Neural progenitor cell (in vitro differentiated cells): ENCODE results near the gene CD276. TPM values are rescaled to one million over a fixed set of nuclear protein-coding genes. Genes with fewer than 3 reads are reported as not detected.

Source experiments
- DNase-seq: peaks from one replicate; pipeline ENCODE4 v3.0.0-alpha.2; 2016; ENCODE audit warnings: low spot score
- H2AFZ ChIP-seq: fragments of 200-600 bp; sonication (generic); replicated peaks from 2 replicates; pipeline ENCODE4 v1.6.1; 2016; ENCODE audit warnings: antibody characterized with exemption
- H3F3A ChIP-seq: fragments of 200-600 bp; sonication (generic); 2 replicates; pipeline ENCODE4 v1.6.1; 2016; ENCODE audit warnings: antibody characterized with exemption, low read depth
- H3K27ac ChIP-seq: fragments of 200-600 bp; sonication (generic); 2 replicates; pipeline ENCODE4 v1.5.1; 2016; ENCODE audit warnings: mild to moderate bottlenecking
- H3K27me3 ChIP-seq: fragments of 200-600 bp; sonication (generic); 2 replicates; pipeline ENCODE4 v1.6.1; 2016; ENCODE audit warnings: mild to moderate bottlenecking, moderate library complexity
- H3K36me3 ChIP-seq: fragments of 200-600 bp; sonication (generic); 2 replicates; pipeline ENCODE4 v1.5.1; 2016
- H3K4me1 ChIP-seq: fragments of 200-600 bp; sonication (generic); 2 replicates; pipeline ENCODE4 v1.6.1; 2016; ENCODE audit warnings: mixed run types
- H3K4me2 ChIP-seq: fragments of 200-600 bp; sonication (generic); 2 replicates; pipeline ENCODE4 v1.6.1; 2016
- H3K4me3 ChIP-seq: fragments of 200-600 bp; sonication (generic); 2 replicates; pipeline ENCODE4 v1.5.1; 2016
- H3K79me2 ChIP-seq: fragments of 200-600 bp; sonication (generic); 2 replicates; pipeline ENCODE4 v1.6.1; 2016; ENCODE audit warnings: low read depth
- H3K9ac ChIP-seq: fragments of 200-600 bp; sonication (generic); 2 replicates; pipeline ENCODE4 v1.6.1; 2016
- H3K9me3 ChIP-seq: fragments of 200-600 bp; sonication (generic); 2 replicates; pipeline ENCODE4 v1.5.1; 2016; ENCODE audit warnings: low read depth
- H4K20me1 ChIP-seq: fragments of 200-600 bp; sonication (generic); 2 replicates; pipeline ENCODE4 v1.6.1; 2016; ENCODE audit warnings: low read depth
- H3K27ac Mint-ChIP-seq: 3 replicates; pipeline ENCODE4 v1.8.0; 2021; ENCODE audit warnings: mixed read lengths
- H3K27me3 Mint-ChIP-seq: 2 replicates; pipeline ENCODE4 v1.8.0; 2022; ENCODE audit warnings: low read depth, mild to moderate bottlenecking, inconsistent platforms, moderate library complexity, mixed read lengths; ENCODE audit not compliant: insufficient read depth
- H3K36me3 Mint-ChIP-seq: 3 replicates; pipeline ENCODE4 v1.8.0; 2021; ENCODE audit warnings: mixed read lengths
- H3K4me1 Mint-ChIP-seq: 3 replicates; pipeline ENCODE4 v1.8.0; 2021; ENCODE audit warnings: mixed read lengths
- H3K4me3 Mint-ChIP-seq: 3 replicates; pipeline ENCODE4 v1.8.0; 2021; ENCODE audit warnings: mild to moderate bottlenecking, moderate library complexity, mixed read lengths
- H3K9me3 Mint-ChIP-seq: 3 replicates; pipeline ENCODE4 v1.8.0; 2020; ENCODE audit warnings: mixed read lengths
- EZH2 ChIP-seq: fragments of 200-600 bp; sonication (generic); IDR thresholded peaks from 2 replicates; pipeline ENCODE4 v1.6.1; 2017; ENCODE audit warnings: antibody characterized with exemption, mild to moderate bottlenecking, moderate library complexity
- EZH2phosphoT487 ChIP-seq: fragments of 200-600 bp; sonication (generic); IDR thresholded peaks from 2 replicates; pipeline ENCODE4 v1.6.1; 2017; ENCODE audit warnings: antibody characterized with exemption
- total RNA-seq: library from RNA; depleted of rRNA; stranded (reverse); fragments of >200 nt; gene quantifications from 2 replicates; pipeline ENCODE4 v1.2.3, GENCODE V29; 2015; ENCODE audit warnings: low replicate concordance
- TF ChIP-seq, protein P1 (sequence below): fragments of 200-600 bp; sonication (generic); IDR thresholded peaks from 2 replicates; pipeline ENCODE4 v1.5.1; 2017; ENCODE audit warnings: antibody characterized with exemption, mild to moderate bottlenecking

CD276 gene
- total RNA-seq, 1 donor from 2014 or later: 62.2 TPM

DNA sequence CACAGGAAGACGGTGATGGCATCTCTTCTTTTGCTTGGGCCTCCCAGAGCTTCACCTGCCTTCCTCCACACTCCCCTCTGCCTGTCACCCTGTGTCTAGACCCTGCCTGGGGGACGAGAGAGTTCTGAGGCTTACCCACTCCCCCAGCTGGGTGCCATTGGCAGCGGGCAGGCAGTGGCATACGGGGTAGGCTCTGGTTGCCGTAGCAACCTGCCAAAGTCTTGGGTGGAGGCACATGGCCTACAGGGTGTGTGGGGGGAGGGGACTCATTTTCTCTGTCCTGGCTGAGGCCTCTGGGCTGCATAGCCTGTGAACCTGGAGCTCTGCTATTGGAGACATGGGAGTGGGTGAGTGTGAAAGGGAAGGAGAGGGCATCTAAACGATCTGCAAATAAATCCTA is 64.5 kb downstream of the CD276 start:
- Histone ChIP-seq H3K27ac (no peak overlapping the region), H3K4me1 (peaks cover 47% of the 10 kb centered on the region), H3K9ac (no peak overlapping the region), H3K36me3 (no peaks in the 10 kb centered on the region), H3K4me3 (no peak overlapping the region), H3K9me3 (no peaks in the 10 kb centered on the region), H2AFZ (no peak overlapping the region), H3K79me2 (no peaks in the 10 kb centered on the region), H4K20me1 (peaks cover 19% of the 10 kb centered on the region), H3K27me3 (peaks cover 35% of the 10 kb centered on the region), H3K4me2 (peak overlapping the region; percentile 52), H3F3A (peaks cover 19% of the 10 kb centered on the region)
- Mint-ChIP-seq H3K27me3 (peaks cover 12% of the 10 kb centered on the region), H3K4me3 (peak overlapping the region; percentile 58), H3K27ac (peak overlapping the region; percentile 53), H3K9me3 (no peaks in the 10 kb centered on the region), H3K36me3 (no peaks in the 10 kb centered on the region), H3K4me1 (peaks cover 72% of the 10 kb centered on the region)
- TF ChIP-seq EZH2phosphoT487: no peak
- TF ChIP-seq, protein P1, sequence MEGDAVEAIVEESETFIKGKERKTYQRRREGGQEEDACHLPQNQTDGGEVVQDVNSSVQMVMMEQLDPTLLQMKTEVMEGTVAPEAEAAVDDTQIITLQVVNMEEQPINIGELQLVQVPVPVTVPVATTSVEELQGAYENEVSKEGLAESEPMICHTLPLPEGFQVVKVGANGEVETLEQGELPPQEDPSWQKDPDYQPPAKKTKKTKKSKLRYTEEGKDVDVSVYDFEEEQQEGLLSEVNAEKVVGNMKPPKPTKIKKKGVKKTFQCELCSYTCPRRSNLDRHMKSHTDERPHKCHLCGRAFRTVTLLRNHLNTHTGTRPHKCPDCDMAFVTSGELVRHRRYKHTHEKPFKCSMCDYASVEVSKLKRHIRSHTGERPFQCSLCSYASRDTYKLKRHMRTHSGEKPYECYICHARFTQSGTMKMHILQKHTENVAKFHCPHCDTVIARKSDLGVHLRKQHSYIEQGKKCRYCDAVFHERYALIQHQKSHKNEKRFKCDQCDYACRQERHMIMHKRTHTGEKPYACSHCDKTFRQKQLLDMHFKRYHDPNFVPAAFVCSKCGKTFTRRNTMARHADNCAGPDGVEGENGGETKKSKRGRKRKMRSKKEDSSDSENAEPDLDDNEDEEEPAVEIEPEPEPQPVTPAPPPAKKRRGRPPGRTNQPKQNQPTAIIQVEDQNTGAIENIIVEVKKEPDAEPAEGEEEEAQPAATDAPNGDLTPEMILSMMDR: no peak
- TF ChIP-seq EZH2: no peak
- no peak for DNase-seq

DNA sequence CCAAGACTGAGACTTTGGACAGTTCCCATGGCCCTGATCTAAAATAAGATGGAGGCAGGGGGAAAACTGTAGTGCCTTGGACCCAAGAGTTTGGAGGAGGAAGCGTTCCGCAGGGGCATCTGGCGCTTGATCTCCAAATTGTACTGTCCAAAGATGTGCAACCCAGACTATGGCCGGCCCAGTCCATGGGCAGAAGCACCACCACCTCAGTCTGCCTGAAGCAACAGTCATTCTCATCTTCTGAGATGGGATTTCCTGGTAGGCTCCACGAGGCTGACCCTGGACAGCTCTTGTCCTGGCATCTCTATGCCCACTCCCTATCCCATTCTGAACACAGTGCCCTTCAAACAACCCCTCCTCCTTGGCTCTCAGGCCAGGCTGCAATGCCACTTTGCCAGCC is 65.3 kb downstream of the CD276 start:
- peaks cover 13% of the 10 kb centered on the region for H3K27me3 Mint-ChIP-seq

DNA sequence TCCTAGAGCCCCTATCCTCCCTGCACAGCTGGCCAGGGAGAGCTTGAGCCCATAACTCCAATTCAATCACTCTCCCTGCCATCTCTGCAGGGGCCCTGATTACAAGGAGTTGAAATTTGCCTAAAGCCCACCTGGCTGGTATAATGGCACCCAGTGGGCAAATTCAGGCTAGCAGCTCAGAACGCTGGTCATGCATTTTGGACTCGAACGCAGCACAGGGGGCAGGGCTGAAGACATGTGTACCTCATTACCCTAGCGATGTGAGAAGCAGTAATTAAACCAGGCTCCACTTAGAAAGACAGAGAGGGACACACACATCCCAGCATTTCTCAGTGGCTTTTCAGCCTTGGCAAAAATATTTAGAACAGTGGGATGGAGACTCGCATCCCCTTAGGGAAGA is 65.8 kb downstream of the CD276 start:
- Histone ChIP-seq H3K4me3 (no peak overlapping the region), H3F3A (peaks cover 27% of the 10 kb centered on the region), H3K4me1 (peaks cover 52% of the 10 kb centered on the region), H3K9ac (no peak overlapping the region), H3K27ac (no peak overlapping the region), H3K27me3 (peaks cover 46% of the 10 kb centered on the region), H2AFZ (no peak overlapping the region), H3K4me2 (no peak overlapping the region), H3K9me3 (no peaks in the 10 kb centered on the region), H4K20me1 (peaks cover 20% of the 10 kb centered on the region), H3K79me2 (no peaks in the 10 kb centered on the region), H3K36me3 (no peaks in the 10 kb centered on the region)
- H3K27ac Mint-ChIP-seq: peak overlapping the region; percentile 52
- H3K27me3 Mint-ChIP-seq: peaks cover 12% of the 10 kb centered on the region
- H3K36me3 Mint-ChIP-seq: no peaks in the 10 kb centered on the region
- peak overlapping the region; percentile 81 for H3K4me3 Mint-ChIP-seq
- no peak for DNase-seq
- TF ChIP-seq, protein P1: no peak
- TF ChIP-seq EZH2phosphoT487 (no peak), EZH2 (no peak)
- peaks cover 69% of the 10 kb centered on the region for H3K4me1 Mint-ChIP-seq
- H3K9me3 Mint-ChIP-seq: no peaks in the 10 kb centered on the region

More for the DNA sequence above, 65.3 kb downstream of the CD276 start:
- Histone ChIP-seq H2AFZ (no peak overlapping the region), H3K79me2 (no peaks in the 10 kb centered on the region), H3K27ac (no peak overlapping the region), H3K27me3 (peaks cover 43% of the 10 kb centered on the region), H3K9me3 (no peaks in the 10 kb centered on the region), H4K20me1 (peaks cover 20% of the 10 kb centered on the region), H3K36me3 (no peaks in the 10 kb centered on the region), H3K9ac (no peak overlapping the region), H3K4me1 (peaks cover 53% of the 10 kb centered on the region), H3K4me3 (no peak overlapping the region), H3F3A (peaks cover 27% of the 10 kb centered on the region), H3K4me2 (no peak overlapping the region)
- Mint-ChIP-seq H3K27ac (peak overlapping the region; percentile 25), H3K4me1 (peaks cover 71% of the 10 kb centered on the region), H3K36me3 (no peaks in the 10 kb centered on the region), H3K9me3 (no peaks in the 10 kb centered on the region), H3K4me3 (peak overlapping the region; percentile 38)
- no peak for TF ChIP-seq EZH2phosphoT487
- TF ChIP-seq, protein P1: no peak
- TF ChIP-seq EZH2: no peak
- DNase-seq: no peak
